HepG2 (cell line): ENCODE data around the gene CEBPE. TPM values are rescaled to one million over a fixed set of nuclear protein-coding genes. Genes with fewer than 3 reads are reported as not detected.

ENCODE experiments used
- ATAC-seq: fragments of 200-7000 bp; cut with Tn5 transposase; 3 replicates; pipeline ENCODE4 v1.9.1; 2020; ENCODE audit warnings: mild to moderate bottlenecking, moderate library complexity
- BruUV-seq: library from RNA; stranded (reverse); fragments of 400-500 nt; replicated peaks from 2 replicates; lab custom pipeline; 2021; lab: Mats Ljungman, UMichigan
- CTCF ChIA-PET: fragments of 300-600 bp; formaldehyde crosslinking; extraction: SDS; loops from one replicate; lab custom pipeline; 2021; ENCODE audit warnings: low total read pairs, inconsistent platforms, low intra/inter-chr PET ratio; lab: Yijun Ruan, JAX
- POLR2A ChIA-PET: fragments of 350-600 bp; sonication (Branson Sonifier 250); formaldehyde crosslinking; loops from one replicate; lab custom pipeline; 2020; ENCODE audit warnings: antibody characterized with exemption, inconsistent platforms; lab: Yijun Ruan, JAX
- DNase-seq: peaks from one replicate; pipeline ENCODE4 v3.0.0-alpha.2; 2015; ENCODE audit warnings: low spot score
- FAIRE-seq: peaks from 3 replicates; lab custom pipeline; 2011; peaks lifted over from hg19 to GRCh38; lab: Jason Lieb, UNC
- H2AFZ ChIP-seq: one replicate; pipeline ENCODE4 v1.6.1; 2011; ENCODE audit warnings: low read length, inconsistent platforms
- H3K27ac ChIP-seq: fragments of 300-600 bp; 3 replicates; pipeline ENCODE4 v1.8.0; 2011; ENCODE audit warnings: mixed run types, mild to moderate bottlenecking, mixed read lengths, low read length, inconsistent platforms; ENCODE audit not compliant: insufficient read depth; ENCODE audit errors: extremely low read length
- H3K27me3 ChIP-seq, 2 experiments: fragments of 200-600 bp in 1 of 2; 2 replicates in 1 of 2; 3 replicates in 1 of 2; pipeline versions ENCODE4 v1.6.0 to v1.8.0; 2011; ENCODE audit warnings: low read length in 2 of 2, mild to moderate bottlenecking in 2 of 2, moderate library complexity in 2 of 2, inconsistent platforms in 1 of 2; ENCODE audit not compliant: insufficient read depth in 2 of 2, control insufficient read depth in 1 of 2
- H3K36me3 ChIP-seq, 2 experiments: fragments of 200-600 bp in 1 of 2; replicated peaks in 1 of 2; 2 replicates in 1 of 2; 3 replicates in 1 of 2; pipeline versions ENCODE4 v1.5.1 to v1.8.0; 2011; ENCODE audit warnings: low read length in 2 of 2, inconsistent platforms in 1 of 2; ENCODE audit not compliant: insufficient read depth in 2 of 2, control insufficient read depth in 1 of 2
- H3K4me1 ChIP-seq: 2 replicates; pipeline ENCODE4 v1.5.1; 2012; ENCODE audit warnings: low read length, inconsistent platforms; ENCODE audit not compliant: insufficient read depth
- H3K4me2 ChIP-seq: 2 replicates; pipeline ENCODE4 v1.6.0; 2011; ENCODE audit warnings: low read depth, low read length, inconsistent platforms
- H3K4me3 ChIP-seq, 3 experiments: fragments of 200-600 bp in 1 of 3; sonication (generic), shearing (Covaris generic) in 1 of 3; replicated peaks in 1 of 3; 2 replicates each; pipeline ENCODE4 v1.5.1; 2011 to 2016; ENCODE audit warnings: low read length in 3 of 3, inconsistent platforms in 2 of 3, low read depth in 2 of 3, mild to moderate bottlenecking in 2 of 3, control low read depth in 1 of 3, mixed read lengths in 1 of 3; ENCODE audit not compliant: insufficient read depth in 1 of 3
- H3K79me2 ChIP-seq: one replicate; pipeline ENCODE4 v1.6.1; 2011; ENCODE audit warnings: low read length, inconsistent platforms; ENCODE audit not compliant: insufficient read depth
- H3K9ac ChIP-seq: 2 replicates; pipeline ENCODE4 v1.6.0; 2011; ENCODE audit warnings: mild to moderate bottlenecking, low read depth, low read length, inconsistent platforms; ENCODE audit not compliant: insufficient read depth
- H3K9me3 ChIP-seq: 2 replicates; pipeline ENCODE4 v1.5.1; 2012; ENCODE audit warnings: mild to moderate bottlenecking, low read length
- H4K20me1 ChIP-seq: 2 replicates; pipeline ENCODE4 v1.6.0; 2011; ENCODE audit warnings: inconsistent platforms, mild to moderate bottlenecking, low read length, moderate library complexity; ENCODE audit not compliant: insufficient read depth
- AKNA ChIP-seq: sonication (generic); formaldehyde crosslinking; IDR thresholded peaks from 2 replicates; pipeline ENCODE4 v1.4.0; 2020; ENCODE audit warnings: missing genetic modification reagents, borderline replicate concordance
- BHLHE40 ChIP-seq: IDR thresholded peaks from 2 replicates; pipeline ENCODE4 v1.6.1; 2011; ENCODE audit warnings: low read length, improper control_type of control experiment
- HDAC1 ChIP-seq: sonication (generic); formaldehyde crosslinking; IDR thresholded peaks from 2 replicates; pipeline ENCODE4 v1.5.1; 2020; ENCODE audit warnings: mild to moderate bottlenecking, missing genetic modification reagents
- NFYC ChIP-seq: IDR thresholded peaks from 2 replicates; pipeline ENCODE4 v1.6.1; 2016; ENCODE audit warnings: missing genetic modification reagents, missing compliant biosample characterization
- PCBP2 ChIP-seq: fragments of 200-400 bp; formaldehyde crosslinking; optimal IDR thresholded peaks from 2 replicates; pipeline ENCODE3; 2018; ENCODE audit warnings: low read length, low read depth; ENCODE audit not compliant: poor library complexity, severe bottlenecking
- RFX3 ChIP-seq: IDR thresholded peaks from 2 replicates; pipeline ENCODE4 v1.6.1; 2016; ENCODE audit warnings: missing biosample characterization, missing genetic modification reagents
- RFX5 ChIP-seq: IDR thresholded peaks from 2 replicates; pipeline ENCODE4 v1.6.1; 2011; ENCODE audit warnings: low read depth, low read length, improper control_type of control experiment
- SOX6 ChIP-seq, 2 experiments: fragments of 450-650 bp in 1 of 2; sonication (generic) in 1 of 2; formaldehyde crosslinking in 1 of 2; IDR thresholded peaks; 2 replicates each; pipeline versions ENCODE4 v1.4.0 to v1.6.1; 2017 to 2020; ENCODE audit warnings: antibody characterized with exemption in 1 of 2, mild to moderate bottlenecking in 1 of 2, missing genetic modification reagents in 1 of 2
- SP5 ChIP-seq: IDR thresholded peaks from 2 replicates; pipeline ENCODE4 v1.6.1; 2016; ENCODE audit warnings: low read depth, borderline replicate concordance
- U2AF2 ChIP-seq: fragments of 200-400 bp; formaldehyde crosslinking; IDR thresholded peaks from 2 replicates; pipeline ENCODE4 v1.6.1; 2017; ENCODE audit warnings: low read depth, mild to moderate bottlenecking, low read length
- ZFP1 ChIP-seq: IDR thresholded peaks from 2 replicates; pipeline ENCODE4 v1.6.1; 2016
- ZNF3 ChIP-seq: IDR thresholded peaks from 2 replicates; pipeline ENCODE4 v1.7.0; 2017; ENCODE audit warnings: inconsistent platforms
- ZNF550 ChIP-seq: sonication (generic); formaldehyde crosslinking; IDR thresholded peaks from 2 replicates; pipeline ENCODE4 v1.4.0; 2020; ENCODE audit warnings: mild to moderate bottlenecking, missing genetic modification reagents, borderline replicate concordance
- WGBS: methylation state at CpG from one replicate; pipeline ENCODE4 v1.1.6; 2017; ENCODE audit warnings: low lambda C conversion rate; 5-methylcytosine and 5-hydroxymethylcytosine counted together
- in situ Hi-C: cut with HindIII; loops from 2 replicates; pipeline ENCODE4 v1.10.0; 2017; ENCODE audit warnings: low pct_unique_long_range_greater_than_20kb; ENCODE audit not compliant: extremely low pct_ligation_motif_present
- intact Hi-C: fragments of 100-400 bp; cut with micrococcal nuclease; formaldehyde crosslinking; loops from one replicate; pipeline ENCODE4 v1.10.0; 2022; ENCODE audit not compliant: unreplicated experiment
- polyA plus RNA-seq, 8 experiments: library from polyadenylated mRNA; depleted of rRNA in 3 of 8; stranded (reverse) in 7 of 8; unstranded in 1 of 8; fragments of >200 nt; fragmentation: Illumina TruSeq in 4 of 8; extraction: Trizol in 4 of 8; gene quantifications; 2 replicates each; pipeline versions ENCODE4 v1.2.1 to v1.2.3, GENCODE V29; 2011 to 2016; ENCODE audit warnings: low read depth in 4 of 8, missing spikeins in 1 of 8, mixed read lengths in 1 of 8; ENCODE audit not compliant: insufficient read depth in 1 of 8
- total RNA-seq, 5 experiments: library from RNA; depleted of rRNA; stranded (reverse); fragments of >200 nt; fragmentation: Illumina TruSeq; extraction: Trizol; gene quantifications; 2 replicates each; pipeline ENCODE4 v1.2.3, GENCODE V29; 2016; ENCODE audit warnings: low read depth in 1 of 5

Gene CEBPE
- total and polyA plus RNA-seq, 2 of the 13 experiments (the other 11 are each of a cell fraction or from before 2014, with no cell fraction given), result 0.09 to 0.11 TPM

GRCh38 chr14:23070262-23071129 lies 48.6 kb downstream of the CEBPE start:
- intact Hi-C loops (loop anchor here (1.0 kb wide), 1 partner anchor 24 kb away; no protein-coding TSS in a partner anchor), in situ Hi-C loops (no loop called here)
- H3K4me1 ChIP-seq, result peaks cover 42% of the 10 kb centered on the region
- H3K9ac ChIP-seq, result peak overlapping the region; percentile 89
- ATAC-seq, result no peak
- peaks cover 45% of the 10 kb centered on the region for H3K79me2 ChIP-seq
- no peak for DNase-seq
- peak overlapping the region; percentile 85 to 91 (median 86) for H3K4me3 ChIP-seq
- peak overlapping the region; percentile 69 for H3K27ac ChIP-seq
- ChIA-PET POLR2A (interaction anchor here (1.0 to 5.6 kb wide), 16 partner anchors 9 to 1076 kb away, joined by 3 to 146 read pairs (median 9); partner anchors contain the start of genes ACIN1, AJUBA, C14orf119 and HAUS4), CTCF (interaction anchor here (0.7 to 4.5 kb wide), 8 partner anchors 10 to 230 kb away, joined by 3 to 34 read pairs (median 3); partner anchors contain the start of genes CDH24 and CEBPE)
- BruUV-seq, result no TSS peak
- no peaks in the 10 kb centered on the region for H3K9me3 ChIP-seq
- H3K4me2 ChIP-seq, result peak overlapping the region; percentile 97
- no peak overlapping the region for H2AFZ ChIP-seq
- WGBS, result 17% methylated on average over 10 of the region's 10 CpGs
- FAIRE-seq, result no peak
- peaks cover 44 to 72% of the 10 kb centered on the region in 2 experiments for H3K36me3 ChIP-seq
- H3K27me3 ChIP-seq, result no peaks in the 10 kb centered on the region; a peak in 1 of 5 replicates
- peaks cover 12% of the 10 kb centered on the region for H4K20me1 ChIP-seq
- TF ChIP-seq SP5 (0 out of 2 replicates have a peak, but pooled peaks have one; percentile 10), ZFP1 (no peak), HDAC1 (CRISPR knock-in tag) (no peak), NFYC (CRISPR knock-in tag) (no peak), ZNF550 (no peak), RFX5 (no peak), RFX3 (CRISPR knock-in tag) (no peak), BHLHE40 (no peak), ZNF3 (CRISPR knock-in tag) (0 out of 2 replicates have a peak, but pooled peaks have one; percentile 51), SOX6 (IDR thresholded peaks at IDR 0.05) (no peak), SOX6 (CRISPR knock-in tag; IDR thresholded peaks at IDR 0.05) (no peak), U2AF2 (no peak), PCBP2 (peak; percentile 93), AKNA (CRISPR knock-in tag) (no peak)
